ENCODE data around the gene STX5.

DNA sequence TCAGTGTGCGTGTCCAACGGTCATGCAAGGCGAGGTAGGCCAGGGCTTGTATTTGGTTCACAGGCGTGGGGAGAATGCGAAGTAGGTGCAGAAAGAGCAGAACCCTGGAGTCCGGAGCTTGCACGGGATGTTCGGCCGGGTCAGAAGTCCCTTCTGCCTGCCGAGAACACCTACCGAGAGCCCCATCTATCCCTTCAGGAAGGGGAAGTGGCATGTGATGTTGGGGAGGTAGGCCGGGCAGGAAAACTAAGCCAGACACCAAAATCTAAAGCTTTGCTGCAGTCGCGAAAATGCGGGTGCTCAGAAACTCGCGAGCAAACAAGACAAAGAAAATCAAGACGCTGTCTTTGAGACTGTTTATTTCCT lies 61.1 kb downstream of the STX5 start:
- TF ChIP-seq, protein P1, sequence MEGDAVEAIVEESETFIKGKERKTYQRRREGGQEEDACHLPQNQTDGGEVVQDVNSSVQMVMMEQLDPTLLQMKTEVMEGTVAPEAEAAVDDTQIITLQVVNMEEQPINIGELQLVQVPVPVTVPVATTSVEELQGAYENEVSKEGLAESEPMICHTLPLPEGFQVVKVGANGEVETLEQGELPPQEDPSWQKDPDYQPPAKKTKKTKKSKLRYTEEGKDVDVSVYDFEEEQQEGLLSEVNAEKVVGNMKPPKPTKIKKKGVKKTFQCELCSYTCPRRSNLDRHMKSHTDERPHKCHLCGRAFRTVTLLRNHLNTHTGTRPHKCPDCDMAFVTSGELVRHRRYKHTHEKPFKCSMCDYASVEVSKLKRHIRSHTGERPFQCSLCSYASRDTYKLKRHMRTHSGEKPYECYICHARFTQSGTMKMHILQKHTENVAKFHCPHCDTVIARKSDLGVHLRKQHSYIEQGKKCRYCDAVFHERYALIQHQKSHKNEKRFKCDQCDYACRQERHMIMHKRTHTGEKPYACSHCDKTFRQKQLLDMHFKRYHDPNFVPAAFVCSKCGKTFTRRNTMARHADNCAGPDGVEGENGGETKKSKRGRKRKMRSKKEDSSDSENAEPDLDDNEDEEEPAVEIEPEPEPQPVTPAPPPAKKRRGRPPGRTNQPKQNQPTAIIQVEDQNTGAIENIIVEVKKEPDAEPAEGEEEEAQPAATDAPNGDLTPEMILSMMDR (IDR thresholded peaks at IDR 0.05; ENCODE audit: borderline replicate concordance, extremely low read depth, low read length, poor library complexity, severe bottlenecking): no peak
- TF ChIP-seq EZH2 (IDR thresholded peaks at IDR 0.05; ENCODE audit: borderline replicate concordance, low read depth, low read length, severe bottlenecking): no peak
